H1 (cell line): ENCODE results near the gene CTU1. TPM values are rescaled to one million over a fixed set of nuclear protein-coding genes. Genes with fewer than 3 reads are reported as not detected.

Experiments
- CTCF ChIA-PET: fragments of 300-600 bp; sonication (Branson Sonifier 250); formaldehyde crosslinking; loops from one replicate; lab custom pipeline; 2021; ENCODE audit not compliant: partially characterized antibody; lab: Charles Lee
- POLR2A ChIA-PET: fragments of 300-600 bp; sonication (Branson Sonifier 250); formaldehyde crosslinking; loops from one replicate; lab custom pipeline; 2021; ENCODE audit warnings: inconsistent platforms; ENCODE audit not compliant: partially characterized antibody; lab: Charles Lee
- DNase-seq, 2 experiments: peaks; one replicate each; pipeline versions ENCODE4 v3.0.0 to v3.0.0-alpha.2; 2010 to 2022; ENCODE audit warnings: low spot score in 2 of 2, low read depth in 1 of 2, mixed read lengths in 1 of 2
- FAIRE-seq: peaks from 2 replicates; lab custom pipeline; 2011; peaks lifted over from hg19 to GRCh38; lab: Jason Lieb, UNC
- H2AFZ ChIP-seq: 2 replicates; pipeline ENCODE4 v1.8.1; 2012; ENCODE audit warnings: low read length, inconsistent platforms
- H2AK5ac ChIP-seq: 2 replicates; pipeline ENCODE4 v1.6.1; 2013; ENCODE audit warnings: low read depth, low read length
- H2BK120ac ChIP-seq: replicated peaks from 2 replicates; pipeline ENCODE3; 2013; ENCODE audit warnings: low read depth, low read length, inconsistent platforms
- H2BK12ac ChIP-seq: 2 replicates; pipeline ENCODE4 v1.6.1; 2013; ENCODE audit warnings: low read depth, low read length
- H2BK15ac ChIP-seq: 2 replicates; pipeline ENCODE4 v1.6.1; 2013; ENCODE audit warnings: low read length
- H2BK20ac ChIP-seq: 2 replicates; pipeline ENCODE4 v1.6.1; 2013; ENCODE audit warnings: low read length
- H2BK5ac ChIP-seq: 2 replicates; pipeline ENCODE4 v1.6.1; 2013; ENCODE audit warnings: low read depth, low read length
- H3K14ac ChIP-seq: 2 replicates; pipeline ENCODE4 v1.6.1; 2013; ENCODE audit warnings: inconsistent platforms; ENCODE audit not compliant: insufficient read length
- H3K18ac ChIP-seq: 2 replicates; pipeline ENCODE4 v1.6.1; 2013; ENCODE audit warnings: low read length; ENCODE audit errors: extremely low read depth
- H3K23ac ChIP-seq: 2 replicates; pipeline ENCODE4 v1.6.1; 2013; ENCODE audit warnings: inconsistent platforms; ENCODE audit not compliant: insufficient read length
- H3K23me2 ChIP-seq: 2 replicates; pipeline ENCODE4 v1.6.1; 2013; ENCODE audit warnings: low read depth, low read length
- H3K27ac ChIP-seq: 2 replicates; pipeline ENCODE4 v1.6.1; 2011; ENCODE audit warnings: low read depth, low read length, inconsistent platforms
- H3K27me3 ChIP-seq, 4 experiments: replicated peaks in 1 of 4; 1 replicate in 1 of 4; 2 replicates in 3 of 4; pipeline versions ENCODE4 v1.6.1 to v1.8.1; 2011 to 2013; ENCODE audit warnings: low read length in 3 of 4, mild to moderate bottlenecking in 3 of 4, inconsistent platforms in 2 of 4, mixed read lengths in 2 of 4, moderate library complexity in 1 of 4; ENCODE audit not compliant: control insufficient read depth in 3 of 4, insufficient read depth in 3 of 4; ENCODE audit errors: extremely low read depth in 1 of 4
- H3K36me3 ChIP-seq, 4 experiments: 2 replicates each; pipeline versions ENCODE4 v1.6.1 to v1.8.1; 2011 to 2013; ENCODE audit warnings: mild to moderate bottlenecking in 4 of 4, low read length in 3 of 4, moderate library complexity in 2 of 4, control low read depth in 1 of 4, inconsistent platforms in 1 of 4; ENCODE audit not compliant: insufficient read depth in 4 of 4, control insufficient read depth in 2 of 4
- H3K4ac ChIP-seq: replicated peaks from 2 replicates; pipeline ENCODE3; 2013; ENCODE audit warnings: low read length, low read depth, mixed read lengths, inconsistent platforms; ENCODE audit not compliant: insufficient read length
- H3K4me1 ChIP-seq, 4 experiments: replicated peaks in 1 of 4; 1 replicate in 1 of 4; 2 replicates in 3 of 4; pipeline versions ENCODE4 v1.6.1 to v1.8.1; 2011 to 2013; ENCODE audit warnings: low read length in 3 of 4, inconsistent platforms in 2 of 4, mixed read lengths in 1 of 4; ENCODE audit not compliant: insufficient read depth in 4 of 4, control insufficient read depth in 3 of 4
- H3K4me2 ChIP-seq, 2 experiments: 2 replicates each; pipeline versions ENCODE4 v1.6.1 to v1.8.1; 2011 to 2013; ENCODE audit warnings: low read depth in 2 of 2, low read length in 2 of 2, control low read depth in 1 of 2, inconsistent platforms in 1 of 2, mild to moderate bottlenecking in 1 of 2; ENCODE audit not compliant: insufficient read depth in 1 of 2
- H3K4me3 ChIP-seq, 4 experiments: fragments of 200-600, 300-600 bp in 1 of 4; sonication (generic), shearing (Covaris generic), sonication (Bioruptor Twin) in 1 of 4; 2 replicates each; pipeline versions ENCODE4 v1.5.1 to v1.8.1; 2011 to 2016; ENCODE audit warnings: low read length in 4 of 4, low read depth in 3 of 4, control low read depth in 2 of 4, inconsistent platforms in 2 of 4, mild to moderate bottlenecking in 2 of 4, mixed read lengths in 1 of 4, moderate library complexity in 1 of 4; ENCODE audit not compliant: insufficient read depth in 2 of 4; ENCODE audit errors: extremely low read depth in 1 of 4
- H3K56ac ChIP-seq: replicated peaks from 2 replicates; pipeline ENCODE3; 2013; ENCODE audit warnings: low read depth, mild to moderate bottlenecking, mixed read lengths, low read length, inconsistent platforms; ENCODE audit not compliant: insufficient read length
- H3K79me1 ChIP-seq: 2 replicates; pipeline ENCODE4 v1.6.1; 2013; ENCODE audit warnings: low read depth, low read length, control low read depth
- H3K79me2 ChIP-seq, 2 experiments: 2 replicates each; pipeline versions ENCODE4 v1.6.1 to v1.8.1; 2012 to 2013; ENCODE audit warnings: low read length in 2 of 2, mild to moderate bottlenecking in 2 of 2, inconsistent platforms in 1 of 2; ENCODE audit not compliant: insufficient read depth in 2 of 2, control insufficient read depth in 1 of 2
- H3K9ac ChIP-seq, 4 experiments: replicated peaks in 1 of 4; 1 replicate in 1 of 4; 2 replicates in 3 of 4; pipeline versions ENCODE4 v1.6.1 to v1.8.1; 2011 to 2013; ENCODE audit warnings: low read depth in 3 of 4, low read length in 3 of 4, control low read depth in 2 of 4, mild to moderate bottlenecking in 2 of 4, moderate library complexity in 2 of 4, inconsistent platforms in 1 of 4; ENCODE audit errors: extremely low read depth in 1 of 4
- H3K9me3 ChIP-seq, 2 experiments: 2 replicates each; pipeline versions ENCODE4 v1.6.1 to v1.8.1; 2012 to 2013; ENCODE audit warnings: mild to moderate bottlenecking in 2 of 2, moderate library complexity in 2 of 2, control low read depth in 1 of 2, inconsistent platforms in 1 of 2, low read depth in 1 of 2, low read length in 1 of 2, mixed read lengths in 1 of 2; ENCODE audit not compliant: insufficient read depth in 2 of 2
- H4K20me1 ChIP-seq, 2 experiments: replicated peaks in 1 of 2; 2 replicates each; pipeline versions ENCODE3 to v1.8.1; 2011 to 2013; ENCODE audit warnings: inconsistent platforms in 2 of 2, low read length in 2 of 2, mild to moderate bottlenecking in 1 of 2; ENCODE audit not compliant: insufficient read depth in 2 of 2, control insufficient read depth in 1 of 2
- H4K5ac ChIP-seq: 2 replicates; pipeline ENCODE4 v1.6.1; 2013; ENCODE audit warnings: low read length, low read depth, mixed read lengths, inconsistent platforms; ENCODE audit not compliant: insufficient read length
- H4K8ac ChIP-seq: 2 replicates; pipeline ENCODE4 v1.8.0; 2013; ENCODE audit warnings: mild to moderate bottlenecking, moderate library complexity, low read length, inconsistent platforms; ENCODE audit not compliant: insufficient read depth; ENCODE audit errors: extremely low read depth
- H4K91ac ChIP-seq: replicated peaks from 2 replicates; pipeline ENCODE3; 2013; ENCODE audit warnings: low read length, mixed read lengths, inconsistent platforms; ENCODE audit not compliant: insufficient read length
- CHD2 ChIP-seq: IDR thresholded peaks from 2 replicates; pipeline ENCODE4 v1.6.1; 2012; ENCODE audit warnings: low read length, improper control_type of control experiment
- CREB1 ChIP-seq: IDR thresholded peaks from 2 replicates; pipeline ENCODE4 v1.6.1; 2012; ENCODE audit warnings: inconsistent platforms
- HDAC6 ChIP-seq: IDR thresholded peaks from one replicate; pipeline ENCODE4 v1.7.1; 2012; ENCODE audit warnings: low read depth, mild to moderate bottlenecking, inconsistent platforms, low read length, moderate library complexity
- NANOG ChIP-seq: IDR thresholded peaks from 2 replicates; pipeline ENCODE4 v1.6.1; 2011; ENCODE audit warnings: low read length, low read depth, mild to moderate bottlenecking, inconsistent platforms; ENCODE audit not compliant: insufficient read depth, poor library complexity, severe bottlenecking
- PHF8 ChIP-seq: fragments of 200-600 bp; sonication (generic); conservative IDR thresholded peaks from 2 replicates; pipeline ENCODE4 v1.7.1; 2012; ENCODE audit warnings: low read depth, mild to moderate bottlenecking, inconsistent platforms, low read length, moderate library complexity
- POU5F1 ChIP-seq: IDR thresholded peaks from 2 replicates; pipeline ENCODE4 v1.6.1; 2011; ENCODE audit warnings: low read depth, mild to moderate bottlenecking, low read length, moderate library complexity
- RFX5 ChIP-seq: IDR thresholded peaks from 2 replicates; pipeline ENCODE4 v1.6.1; 2011; ENCODE audit warnings: low read depth, low read length, improper control_type of control experiment, borderline replicate concordance
- YY1 ChIP-seq: IDR thresholded peaks from 2 replicates; pipeline ENCODE4 v1.6.1; 2011; ENCODE audit warnings: low read depth, mild to moderate bottlenecking, low read length
- WGBS, 2 experiments: shearing (Covaris generic) in 1 of 2; methylation state at CpG; one replicate each; pipeline versions ENCODE4 v1.1.6 to v1.1.7; 2013 to 2015; ENCODE audit warnings: low lambda C conversion rate in 2 of 2, mixed read lengths in 2 of 2, inconsistent platforms in 1 of 2, low coverage in 1 of 2, missing lambda C conversion rate in 1 of 2; ENCODE audit not compliant: insufficient replicate concordance in 2 of 2, insufficient coverage in 1 of 2, insufficient read length in 1 of 2; ENCODE audit errors: extremely low coverage in 1 of 2, missing lambda C conversion rate in 1 of 2; 5-methylcytosine and 5-hydroxymethylcytosine counted together
- long read RNA-seq, 2 experiments: library from RNA in 1 of 2; library from capped mRNA in 1 of 2; stranded (forward); transcript quantifications; one replicate each; pipeline ENCODE4 v2.0.0, GENCODE V29; 2021; ENCODE audit warnings: inconsistent platforms in 1 of 2
- polyA minus RNA-seq, 3 experiments: library from RNA; depleted of rRNA, polyadenylated mRNA; stranded (reverse); fragments of >200 nt; gene quantifications; 1 replicate in 2 of 3; 2 replicates in 1 of 3; pipeline ENCODE4 v1.2.3, GENCODE V29; 2011
- polyA plus RNA-seq, 7 experiments: library from polyadenylated mRNA; depleted of rRNA in 3 of 7; stranded (reverse) in 5 of 7; unstranded in 2 of 7; fragments of >200 nt in 5 of 7; fragments of 200-250 nt in 2 of 7; gene quantifications; 1 replicate in 5 of 7; 2 replicates in 1 of 7; 4 replicates in 1 of 7; pipeline versions ENCODE4 v1.2.1 to v1.2.3, GENCODE V29; 2011 to 2013; ENCODE audit warnings: missing spikeins in 2 of 7, mixed read lengths in 2 of 7
- total RNA-seq: library from RNA; stranded (reverse); fragmentation: NEBNext Ultra II Directional; extraction: Animal tissue kit (Norgen Biotek cat#: 25700); gene quantifications from 2 replicates; pipeline ENCODE4 v1.2.1, GENCODE V29; 2021
- TF ChIP-seq, protein P1 (sequence below): IDR thresholded peaks from 2 replicates; pipeline ENCODE4 v1.6.1; 2012; ENCODE audit warnings: inconsistent platforms

Gene CTU1
- total RNA-seq (7.2 and 8.1 TPM in 2 replicates), polyA plus RNA-seq (2011; rRNA removed) (4.6 and 6.6 TPM in 2 replicates), polyA minus RNA-seq (2011; rRNA and poly(A)+ RNA removed) (1.4 and 1.6 TPM in 2 replicates)
- 5.2 TPM for polyA plus RNA-seq (2011; cell fraction: cytosol; rRNA removed)
- 12.7 TPM for polyA plus RNA-seq (2011; cell fraction: nucleus; rRNA removed)
- 2.9 to 4.4 TPM (median 3.7 TPM) in 4 replicates for polyA plus RNA-seq (2012, experiment 1 of 2)
- 1.4 TPM for polyA plus RNA-seq (2012, experiment 2 of 2)
- polyA plus RNA-seq (2013, experiment 1 of 2) = 3.1 TPM
- polyA plus RNA-seq (2013, experiment 2 of 2) = 2.6 TPM
- 3.9 TPM for polyA minus RNA-seq (2011; cell fraction: cytosol; rRNA and poly(A)+ RNA removed)
- 4.5 TPM for polyA minus RNA-seq (2011; cell fraction: nucleus; rRNA and poly(A)+ RNA removed)
- long read RNA-seq, experiment 1, transcript CTU1-201 (3 exons, 2,087 nt) = major isoform, 7 of 15 reads
- long read RNA-seq, experiment 1, partial matches to known transcripts = 5 of 15 reads
- long read RNA-seq, experiment 1, other reads (novel, unspliced or antisense) = 3 of 15 reads
- long read RNA-seq, experiment 2 = 0 reads

DNA sequence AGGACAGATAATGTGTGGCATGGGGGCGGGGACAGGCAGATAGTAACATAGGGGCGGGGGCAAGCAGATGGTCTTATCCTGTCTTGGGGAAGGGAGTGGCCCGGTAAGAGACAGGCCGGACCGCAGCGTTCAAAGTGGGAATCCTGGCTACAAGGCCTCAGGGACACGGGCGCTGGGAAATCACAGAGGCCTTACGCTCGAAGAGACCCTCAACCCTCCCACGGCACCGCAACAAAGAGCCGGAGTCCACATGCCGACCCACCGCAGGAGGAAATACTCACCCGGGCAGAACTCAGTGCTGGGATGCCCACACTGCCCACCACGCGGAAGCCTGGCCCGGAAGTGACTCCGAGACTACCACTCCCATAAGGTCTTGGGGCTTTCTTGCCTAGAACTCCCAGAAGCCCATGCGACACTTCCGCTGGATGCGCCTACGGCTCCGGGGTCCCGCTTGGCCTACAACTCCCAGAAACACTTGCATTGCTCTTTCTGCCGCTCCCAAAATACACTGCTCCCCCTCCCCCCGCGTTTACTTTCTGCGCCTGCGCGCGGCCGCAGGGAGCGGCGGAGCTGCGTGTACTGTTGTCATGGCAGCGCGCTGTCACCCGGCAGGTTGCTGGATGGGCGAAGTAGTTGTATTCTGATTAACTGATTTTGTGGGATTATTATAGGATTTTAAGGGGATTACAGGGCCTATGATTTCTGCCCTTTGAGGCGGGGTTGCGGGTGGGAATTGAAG lies at the start of gene CTU1:
CTU1 (minus strand) TSS at position 344 of the 739 bp plus-strand sequence. CDS start 3,840 bp downstream, outside the sequence.
- Histone ChIP-seq H3K27me3 (peaks cover 0 to 13% (median 0%) of the 10 kb centered on the region in 4 experiments; a peak in 3 of 7 replicates), H3K27ac (no peak within 1 kb of the TSS), H2AK5ac (no peak within 1 kb of the TSS), H3K14ac (no peak within 1 kb of the TSS), H2BK12ac (no peak within 1 kb of the TSS), H3K79me1 (peaks cover 4% of the 10 kb centered on the region), H3K4me3 (peak within 1 kb of the TSS; percentile 69 to 92 (median 81)), H2BK20ac (no peak within 1 kb of the TSS), H3K23me2 (peaks cover 11% of the 10 kb centered on the region), H2BK5ac (no peak within 1 kb of the TSS), H3K23ac (no peak within 1 kb of the TSS), H3K18ac (no peak within 1 kb of the TSS), H3K36me3 (peaks cover 0 to 7% (median 1%) of the 10 kb centered on the region in 4 experiments; a peak in 2 of 8 replicates), H2AFZ (no peak within 1 kb of the TSS; the same call in 1 of the 2 replicates), H3K9ac (peak within 1 kb of the TSS in 3 of 4 experiments; percentile 15 to 59 (median 28); a peak in 5 of 7 replicates), H3K4me2 (peak within 1 kb of the TSS; percentile 88 to 89), H4K20me1 (peaks cover 2 to 6% of the 10 kb centered on the region in 2 experiments), H4K91ac (no peak within 1 kb of the TSS), H3K79me2 (no peaks in the 10 kb centered on the region), H4K5ac (no peak within 1 kb of the TSS), H2BK120ac (no peak within 1 kb of the TSS), H3K4ac (no peak within 1 kb of the TSS), H3K9me3 (no peaks in the 10 kb centered on the region), H3K4me1 (peaks cover 0 to 6% (median 0%) of the 10 kb centered on the region in 4 experiments; a peak in 3 of 7 replicates), H2BK15ac (no peak within 1 kb of the TSS), H3K56ac (no peak within 1 kb of the TSS), H4K8ac (peak within 1 kb of the TSS; percentile 60; the same call in 1 of the 2 replicates)
- peak; percentile 94 to 98 for DNase-seq
- CTCF ChIA-PET = interaction anchor here (1.0 kb wide), 1 partner anchor 12 kb away, joined by 3 read pairs; no protein-coding TSS in a partner anchor
- POLR2A ChIA-PET = interaction anchor here (0.7 to 0.8 kb wide), 2 partner anchors 12 to 312 kb away, joined by 3 read pairs; no protein-coding TSS in a partner anchor
- 1% methylated on average over 38 of the region's 43 CpGs; no CpG with 5 or more reads in 1 of the 2 experiments for WGBS, 2 experiments
- peak; percentile 97 for FAIRE-seq
- no peak for TF ChIP-seq POU5F1
- 0 out of 2 replicates have a peak, but pooled peaks have one; percentile 37 for TF ChIP-seq YY1
- peak; percentile 67; the same call in 1 of the 2 replicates for TF ChIP-seq RFX5
- peak; percentile 78 for TF ChIP-seq CREB1
- peak; percentile 43; the same call in 1 of the 2 replicates for TF ChIP-seq CHD2
- peak; percentile 32 for TF ChIP-seq NANOG
- TF ChIP-seq HDAC6 = no peak
- peak; percentile 63; the same call in 1 of the 2 replicates for TF ChIP-seq PHF8
- TF ChIP-seq, protein P1, sequence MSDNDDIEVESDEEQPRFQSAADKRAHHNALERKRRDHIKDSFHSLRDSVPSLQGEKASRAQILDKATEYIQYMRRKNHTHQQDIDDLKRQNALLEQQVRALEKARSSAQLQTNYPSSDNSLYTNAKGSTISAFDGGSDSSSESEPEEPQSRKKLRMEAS = peak; percentile 85
